ENCODE data around the gene FRS2. TPM values are rescaled to one million over a fixed set of nuclear protein-coding genes. Genes with fewer than 3 reads are reported as not detected.

Gene FRS2
- total RNA-seq, 1 donor from 2014 or later: 45.5 TPM

DNA sequence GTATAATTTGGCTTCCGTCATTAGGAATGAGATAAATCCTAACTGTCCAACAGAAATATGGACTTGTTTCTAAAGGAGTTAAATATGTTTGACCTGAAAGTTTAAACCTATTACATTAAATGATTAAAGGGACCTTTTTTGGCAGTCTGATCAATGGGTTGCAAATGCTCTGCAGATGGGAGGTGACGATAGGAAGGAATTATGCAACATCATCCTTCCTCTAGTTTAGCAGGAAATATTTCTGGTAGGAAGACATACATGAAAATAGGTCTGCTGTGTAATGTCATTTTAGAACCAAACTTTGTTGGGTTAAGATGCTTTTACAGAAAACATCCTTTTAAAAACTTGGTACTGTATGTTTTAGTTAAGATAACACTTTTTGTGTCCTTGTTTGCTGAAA lies 137.9 kb downstream of the FRS2 start:
- no peak overlapping the region for H3K4me3 Mint-ChIP-seq (ENCODE audit: unreplicated experiment)
- H3K27me3 Mint-ChIP-seq (ENCODE audit: unreplicated experiment): peaks cover 15% of the 10 kb centered on the region
- no peaks in the 10 kb centered on the region for H3K4me1 Mint-ChIP-seq (ENCODE audit: unreplicated experiment)
- H3K27ac Mint-ChIP-seq (ENCODE audit: unreplicated experiment): no peak overlapping the region
- TF ChIP-seq, protein P1, sequence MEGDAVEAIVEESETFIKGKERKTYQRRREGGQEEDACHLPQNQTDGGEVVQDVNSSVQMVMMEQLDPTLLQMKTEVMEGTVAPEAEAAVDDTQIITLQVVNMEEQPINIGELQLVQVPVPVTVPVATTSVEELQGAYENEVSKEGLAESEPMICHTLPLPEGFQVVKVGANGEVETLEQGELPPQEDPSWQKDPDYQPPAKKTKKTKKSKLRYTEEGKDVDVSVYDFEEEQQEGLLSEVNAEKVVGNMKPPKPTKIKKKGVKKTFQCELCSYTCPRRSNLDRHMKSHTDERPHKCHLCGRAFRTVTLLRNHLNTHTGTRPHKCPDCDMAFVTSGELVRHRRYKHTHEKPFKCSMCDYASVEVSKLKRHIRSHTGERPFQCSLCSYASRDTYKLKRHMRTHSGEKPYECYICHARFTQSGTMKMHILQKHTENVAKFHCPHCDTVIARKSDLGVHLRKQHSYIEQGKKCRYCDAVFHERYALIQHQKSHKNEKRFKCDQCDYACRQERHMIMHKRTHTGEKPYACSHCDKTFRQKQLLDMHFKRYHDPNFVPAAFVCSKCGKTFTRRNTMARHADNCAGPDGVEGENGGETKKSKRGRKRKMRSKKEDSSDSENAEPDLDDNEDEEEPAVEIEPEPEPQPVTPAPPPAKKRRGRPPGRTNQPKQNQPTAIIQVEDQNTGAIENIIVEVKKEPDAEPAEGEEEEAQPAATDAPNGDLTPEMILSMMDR (IDR thresholded peaks at IDR 0.05): no peak
- H3K9me3 Mint-ChIP-seq (ENCODE audit: unreplicated experiment): peaks cover 3% of the 10 kb centered on the region
- peaks cover 5% of the 10 kb centered on the region for H3K36me3 Mint-ChIP-seq (ENCODE audit: unreplicated experiment)
- DNase-seq (ENCODE audit: extremely low spot score, unreplicated experiment): no peak

- Mint-ChIP-seq H3K4me1 (ENCODE audit: unreplicated experiment) (no peaks in the 10 kb centered on the region), H3K4me3 (ENCODE audit: unreplicated experiment) (no peak overlapping the region), H3K27me3 (ENCODE audit: unreplicated experiment) (peaks cover 21% of the 10 kb centered on the region), H3K27ac (ENCODE audit: unreplicated experiment) (no peak overlapping the region), H3K36me3 (ENCODE audit: unreplicated experiment) (no peaks in the 10 kb centered on the region), H3K9me3 (ENCODE audit: unreplicated experiment) (no peaks in the 10 kb centered on the region)
- no peak for DNase-seq (ENCODE audit: extremely low spot score, unreplicated experiment)
- TF ChIP-seq, protein P1 (IDR thresholded peaks at IDR 0.05): no peak
These were observed 139.9 kb downstream of the FRS2 start for GRCh38 chr12:69610126-69610525.

GRCh38 chr12:69610729-69611128 lies 140.5 kb downstream of the FRS2 start, which contains the start of gene LRRC10:
Gene LRRC10 (minus strand): TSS chr12:69610907. CDS start chr12:69610838, 69 bp downstream.
- H3K36me3 Mint-ChIP-seq (ENCODE audit: unreplicated experiment): no peaks in the 10 kb centered on the region
- H3K27me3 Mint-ChIP-seq (ENCODE audit: unreplicated experiment): peaks cover 25% of the 10 kb centered on the region
- DNase-seq (ENCODE audit: extremely low spot score, unreplicated experiment): no peak
- TF ChIP-seq, protein P1 (IDR thresholded peaks at IDR 0.05): no peak
- no peak within 1 kb of the TSS for H3K4me3 Mint-ChIP-seq (ENCODE audit: unreplicated experiment)
- no peaks in the 10 kb centered on the region for H3K9me3 Mint-ChIP-seq (ENCODE audit: unreplicated experiment)
- H3K27ac Mint-ChIP-seq (ENCODE audit: unreplicated experiment): no peak within 1 kb of the TSS
- H3K4me1 Mint-ChIP-seq (ENCODE audit: unreplicated experiment): no peaks in the 10 kb centered on the region

GRCh38 chr12:69613351-69613750 lies 143.2 kb downstream of the FRS2 start:
- Mint-ChIP-seq H3K27ac (ENCODE audit: unreplicated experiment) (no peak overlapping the region), H3K27me3 (ENCODE audit: unreplicated experiment) (peaks cover 41% of the 10 kb centered on the region), H3K9me3 (ENCODE audit: unreplicated experiment) (no peaks in the 10 kb centered on the region), H3K4me3 (ENCODE audit: unreplicated experiment) (no peak overlapping the region), H3K36me3 (ENCODE audit: unreplicated experiment) (no peaks in the 10 kb centered on the region), H3K4me1 (ENCODE audit: unreplicated experiment) (no peaks in the 10 kb centered on the region)
- TF ChIP-seq, protein P1 (IDR thresholded peaks at IDR 0.05): no peak
- DNase-seq (ENCODE audit: extremely low spot score, unreplicated experiment): no peak

DNA sequence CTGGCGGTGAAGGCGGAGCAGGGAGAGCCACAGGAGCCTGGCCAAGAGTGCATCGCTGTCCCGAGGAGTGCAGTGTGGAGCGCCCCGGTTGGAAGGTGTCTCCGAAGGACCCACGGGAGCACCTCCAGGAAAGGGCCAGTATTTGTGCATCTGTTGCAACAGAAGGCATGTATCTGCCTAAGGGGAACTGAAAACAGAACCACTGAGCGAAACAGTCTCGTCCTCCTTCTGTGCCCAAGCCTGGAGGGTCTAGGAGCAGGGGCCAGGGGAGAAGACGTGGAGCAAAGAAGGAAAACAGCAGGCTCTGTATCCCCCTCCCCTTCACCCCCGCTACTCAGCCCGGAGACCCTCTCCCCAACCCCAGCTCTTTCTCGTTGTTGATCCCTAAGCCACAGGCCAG lies 145.8 kb downstream of the FRS2 start:
- no peak overlapping the region for H3K4me3 Mint-ChIP-seq (ENCODE audit: unreplicated experiment)

More for the DNA sequence above, 145.8 kb downstream of the FRS2 start:
- Mint-ChIP-seq H3K36me3 (ENCODE audit: unreplicated experiment) (no peaks in the 10 kb centered on the region), H3K4me1 (ENCODE audit: unreplicated experiment) (no peaks in the 10 kb centered on the region), H3K9me3 (ENCODE audit: unreplicated experiment) (no peaks in the 10 kb centered on the region), H3K27ac (ENCODE audit: unreplicated experiment) (no peak overlapping the region), H3K27me3 (ENCODE audit: unreplicated experiment) (peaks cover 39% of the 10 kb centered on the region)
- TF ChIP-seq, protein P1 (IDR thresholded peaks at IDR 0.05): no peak
- no peak for DNase-seq (ENCODE audit: extremely low spot score, unreplicated experiment)
